Neuron (in vitro differentiated cells): ENCODE measurements around the gene DNLZ.
"Not testable (repeated sequence)": the region's sequence is repeated elsewhere in the genome, so short reads cannot be mapped to it uniquely, and the experiment has no call there.

Experiments used
- H2AFZ ChIP-seq: one replicate; pipeline ENCODE4 v1.6.1; 2013; ENCODE audit warnings: low read depth, mild to moderate bottlenecking, inconsistent platforms, low read length, moderate library complexity
- H3K27me3 ChIP-seq: one replicate; pipeline ENCODE4 v1.6.1; 2013; ENCODE audit warnings: low read length; ENCODE audit not compliant: insufficient read depth
- H3K36me3 ChIP-seq: one replicate; pipeline ENCODE4 v1.6.1; 2013; ENCODE audit warnings: low read length; ENCODE audit not compliant: insufficient read depth
- H3K4me1 ChIP-seq: one replicate; pipeline ENCODE4 v1.6.1; 2013; ENCODE audit warnings: low read length; ENCODE audit not compliant: insufficient read depth
- H3K4me3 ChIP-seq: 2 replicates; pipeline ENCODE4 v1.5.1; 2013; ENCODE audit warnings: mild to moderate bottlenecking, low read length, moderate library complexity
- H3K9me3 ChIP-seq: one replicate; pipeline ENCODE4 v1.6.1; 2013; ENCODE audit warnings: low read length

The DNLZ gene

GRCh38 chr9:136322756-136323330 is 40.7 kb downstream of the DNLZ start:
- Histone ChIP-seq H3K4me1 (peaks cover 28% of the 10 kb centered on the region), H3K9me3 (no peaks in the 10 kb centered on the region), H3K36me3 (no peaks in the 10 kb centered on the region), H3K27me3 (peaks cover 2% of the 10 kb centered on the region), H2AFZ (no peak overlapping the region), H3K4me3 (no peak overlapping the region)

GRCh38 chr9:136321561-136321960 is 42.0 kb downstream of the DNLZ start:
- Histone ChIP-seq H3K9me3 (no peaks in the 10 kb centered on the region), H3K27me3 (peaks cover 2% of the 10 kb centered on the region), H3K36me3 (no peaks in the 10 kb centered on the region), H3K4me1 (peaks cover 24% of the 10 kb centered on the region), H3K4me3 (no peak overlapping the region), H2AFZ (no peak overlapping the region)

- H2AFZ ChIP-seq, H3K36me3 ChIP-seq, H3K9me3 ChIP-seq, H3K27me3 ChIP-seq, H3K4me3 ChIP-seq: not testable (repeated sequence)
- H3K4me1 ChIP-seq: peaks cover 18% of the 10 kb centered on the region
Measured at GRCh38 chr9:136320972-136321371, 42.6 kb downstream of the DNLZ start.

- H3K4me1 ChIP-seq: peaks cover 14% of the 10 kb centered on the region
- not testable (repeated sequence) for H3K27me3 ChIP-seq, H2AFZ ChIP-seq, H3K4me3 ChIP-seq, H3K36me3 ChIP-seq, H3K9me3 ChIP-seq
Measured at GRCh38 chr9:136319955-136320354, 43.6 kb downstream of the DNLZ start.

- H3K9me3 ChIP-seq: peaks cover 12% of the 10 kb centered on the region
- not testable (repeated sequence) for H2AFZ ChIP-seq, H3K36me3 ChIP-seq, H3K4me3 ChIP-seq, H3K27me3 ChIP-seq
- H3K4me1 ChIP-seq: peaks cover 14% of the 10 kb centered on the region
Measured at GRCh38 chr9:136319244-136319643, 44.3 kb downstream of the DNLZ start.

GRCh38 chr9:136318776-136319241 is 44.7 kb downstream of the DNLZ start:
- Histone ChIP-seq H3K4me3 (no peak overlapping the region), H3K36me3 (no peaks in the 10 kb centered on the region), H2AFZ (no peak overlapping the region), H3K27me3 (no peaks in the 10 kb centered on the region), H3K9me3 (peaks cover 12% of the 10 kb centered on the region), H3K4me1 (peaks cover 14% of the 10 kb centered on the region)

GRCh38 chr9:136318111-136318775 is 45.3 kb downstream of the DNLZ start:
- Histone ChIP-seq H3K36me3 (no peaks in the 10 kb centered on the region), H2AFZ (peak overlapping the region; percentile 40), H3K4me3 (no peak overlapping the region), H3K27me3 (no peaks in the 10 kb centered on the region), H3K4me1 (peaks cover 14% of the 10 kb centered on the region), H3K9me3 (peaks cover 12% of the 10 kb centered on the region)

- peaks cover 12% of the 10 kb centered on the region for H3K9me3 ChIP-seq
- H3K4me3 ChIP-seq: no peak overlapping the region
- H3K36me3 ChIP-seq: no peaks in the 10 kb centered on the region
- H2AFZ ChIP-seq: peak overlapping the region; percentile 40
- peaks cover 14% of the 10 kb centered on the region for H3K4me1 ChIP-seq
- no peaks in the 10 kb centered on the region for H3K27me3 ChIP-seq
Measured at GRCh38 chr9:136317695-136318094, 45.8 kb downstream of the DNLZ start.

GRCh38 chr9:136316896-136317676 is 46.5 kb downstream of the DNLZ start:
- Histone ChIP-seq H3K36me3 (no peaks in the 10 kb centered on the region), H3K27me3 (no peaks in the 10 kb centered on the region), H3K4me1 (peaks cover 14% of the 10 kb centered on the region), H3K9me3 (peaks cover 12% of the 10 kb centered on the region), H2AFZ (no peak overlapping the region), H3K4me3 (no peak overlapping the region)

GRCh38 chr9:136316271-136316751 is 47.2 kb downstream of the DNLZ start:
- H3K27me3 ChIP-seq: no peaks in the 10 kb centered on the region
- no peak overlapping the region for H3K4me3 ChIP-seq
- H3K4me1 ChIP-seq: peaks cover 14% of the 10 kb centered on the region
- H3K9me3 ChIP-seq: peaks cover 12% of the 10 kb centered on the region
- H2AFZ ChIP-seq: no peak overlapping the region
- no peaks in the 10 kb centered on the region for H3K36me3 ChIP-seq

GRCh38 chr9:136314944-136315343 is 48.6 kb downstream of the DNLZ start:
- no peaks in the 10 kb centered on the region for H3K36me3 ChIP-seq
- no peaks in the 10 kb centered on the region for H3K27me3 ChIP-seq
- H2AFZ ChIP-seq: no peak overlapping the region
- H3K4me1 ChIP-seq: peaks cover 14% of the 10 kb centered on the region
- peaks cover 12% of the 10 kb centered on the region for H3K9me3 ChIP-seq
- H3K4me3 ChIP-seq: no peak overlapping the region

GRCh38 chr9:136314056-136314416 is 49.5 kb downstream of the DNLZ start:
- Histone ChIP-seq H3K36me3 (no peaks in the 10 kb centered on the region), H2AFZ (no peak overlapping the region), H3K9me3 (peaks cover 12% of the 10 kb centered on the region), H3K4me1 (peaks cover 13% of the 10 kb centered on the region), H3K4me3 (no peak overlapping the region), H3K27me3 (no peaks in the 10 kb centered on the region)
